GM23338 (cell line): ENCODE measurements around the gene LNP1. TPM values are rescaled to one million over a fixed set of nuclear protein-coding genes. Genes with fewer than 3 reads are reported as not detected.

Experiments used
- ATAC-seq: fragments of 200-7000 bp; cut with Tn5 transposase; 3 replicates; pipeline ENCODE4 v1.9.1; 2020
- DNase-seq: peaks from one replicate; pipeline ENCODE4 v3.0.0-alpha.2; 2015; ENCODE audit warnings: low spot score
- H2AFZ ChIP-seq: fragments of 200-600 bp; sonication (generic); 2 replicates; pipeline ENCODE4 v1.8.0; 2016; ENCODE audit warnings: antibody characterized with exemption, mild to moderate bottlenecking, moderate library complexity
- H3F3A ChIP-seq: fragments of 200-600 bp; sonication (generic); replicated peaks from 2 replicates; pipeline ENCODE4 v1.8.0; 2017; ENCODE audit warnings: antibody characterized with exemption, mixed run types, low read depth
- H3K27ac ChIP-seq: fragments of 200-600 bp; sonication (generic); 2 replicates; pipeline ENCODE4 v1.6.1; 2016; ENCODE audit warnings: low read depth
- H3K27me3 ChIP-seq: fragments of 200-600 bp; sonication (generic); 2 replicates; pipeline ENCODE4 v1.8.0; 2016; ENCODE audit warnings: mild to moderate bottlenecking, mixed run types, moderate library complexity; ENCODE audit not compliant: insufficient read depth
- H3K36me3 ChIP-seq: fragments of 200-600 bp; sonication (generic); 2 replicates; pipeline ENCODE4 v1.8.0; 2016; ENCODE audit warnings: mild to moderate bottlenecking; ENCODE audit not compliant: insufficient read depth
- H3K4me1 ChIP-seq: fragments of 200-600 bp; sonication (generic); 2 replicates; pipeline ENCODE4 v1.8.0; 2016; ENCODE audit warnings: mild to moderate bottlenecking, moderate library complexity; ENCODE audit not compliant: insufficient read depth
- H3K4me2 ChIP-seq: fragments of 200-600 bp; sonication (generic); 2 replicates; pipeline ENCODE4 v1.7.1; 2017; ENCODE audit warnings: mixed run types
- H3K4me3 ChIP-seq: fragments of 200-600 bp; sonication (generic); 2 replicates; pipeline ENCODE4 v1.6.1; 2016; ENCODE audit warnings: mixed run types
- H3K79me2 ChIP-seq: fragments of 200-600 bp; sonication (generic); replicated peaks from 2 replicates; pipeline ENCODE4 v1.8.0; 2017; ENCODE audit warnings: mild to moderate bottlenecking; ENCODE audit not compliant: insufficient read depth
- H3K9me2 ChIP-seq: fragments of 200-600 bp; sonication (generic); 2 replicates; pipeline ENCODE4 v1.8.0; 2017; ENCODE audit not compliant: insufficient read depth
- H4K20me1 ChIP-seq: fragments of 200-600 bp; sonication (generic); replicated peaks from 2 replicates; pipeline ENCODE4 v1.8.0; 2017; ENCODE audit warnings: mild to moderate bottlenecking; ENCODE audit not compliant: insufficient read depth
- H3K27ac Mint-ChIP-seq: 2 replicates; pipeline ENCODE4 v1.8.0; 2020; ENCODE audit warnings: inconsistent platforms, mild to moderate bottlenecking, moderate library complexity, mixed read lengths
- H3K27me3 Mint-ChIP-seq: 3 replicates; pipeline ENCODE4 v1.8.0; 2022; ENCODE audit warnings: low read depth, mild to moderate bottlenecking, moderate library complexity, mixed read lengths, inconsistent platforms; ENCODE audit not compliant: insufficient read depth, poor library complexity
- H3K36me3 Mint-ChIP-seq: 3 replicates; pipeline ENCODE4 v1.8.0; 2021; ENCODE audit warnings: low read depth, mild to moderate bottlenecking, inconsistent platforms, moderate library complexity, mixed read lengths
- H3K4me1 Mint-ChIP-seq: 3 replicates; pipeline ENCODE4 v1.8.0; 2020; ENCODE audit warnings: mild to moderate bottlenecking, inconsistent platforms, mixed read lengths
- H3K4me3 Mint-ChIP-seq: 3 replicates; pipeline ENCODE4 v1.8.0; 2021; ENCODE audit warnings: moderate library complexity, mild to moderate bottlenecking, inconsistent platforms, mixed read lengths
- H3K9me3 Mint-ChIP-seq: 3 replicates; pipeline ENCODE4 v1.8.0; 2020; ENCODE audit warnings: moderate library complexity, mild to moderate bottlenecking, inconsistent platforms, mixed read lengths
- EZH2 ChIP-seq: fragments of 200-600 bp; sonication (generic); IDR thresholded peaks from one replicate; pipeline ENCODE4 v1.8.0; 2017; ENCODE audit warnings: antibody characterized with exemption, mild to moderate bottlenecking, low read depth; ENCODE audit not compliant: unreplicated experiment
- EZH2phosphoT487 ChIP-seq: fragments of 200-600 bp; sonication (generic); IDR thresholded peaks from one replicate; pipeline ENCODE4 v1.8.1; 2018; ENCODE audit warnings: antibody characterized with exemption; ENCODE audit not compliant: unreplicated experiment
- NANOG ChIP-seq: IDR thresholded peaks from 2 replicates; pipeline ENCODE4 v1.6.1; 2016; ENCODE audit warnings: antibody characterized with exemption, borderline replicate concordance
- POLR2AphosphoS5 ChIP-seq: IDR thresholded peaks from 2 replicates; pipeline ENCODE4 v1.6.1; 2016; ENCODE audit warnings: antibody characterized with exemption, low read depth
- STAT1 ChIP-seq: IDR thresholded peaks from one replicate; pipeline ENCODE4 v1.6.1; 2016; ENCODE audit warnings: antibody characterized with exemption; ENCODE audit not compliant: unreplicated experiment
- ZNF331 ChIP-seq: fragments of 250-450 bp; sonication (Bioruptor Pico); IDR thresholded peaks from 2 replicates; pipeline ENCODE4 v1.5.0; 2020; ENCODE audit warnings: low read depth, mild to moderate bottlenecking, moderate library complexity
- polyA plus RNA-seq: library from polyadenylated mRNA; unstranded; fragments of >200 nt; fragmentation: Nextera tagmentation; extraction: Ambion mirVana; gene quantifications from 2 replicates; pipeline ENCODE4 v1.2.1, GENCODE V29; 2016
- total RNA-seq: library from RNA; depleted of rRNA; stranded (reverse); fragments of >200 nt; shearing (Covaris generic); gene quantifications from 2 replicates; pipeline ENCODE4 v1.2.3, GENCODE V29; 2014
- TF ChIP-seq, protein P1 (sequence below), 2 experiments: fragments of 200-600 bp in 1 of 2; sonication (generic) in 1 of 2; conservative IDR thresholded peaks; 2 replicates each; pipeline versions ENCODE4 v1.5.1 to v1.6.1; 2016 to 2017; ENCODE audit warnings: antibody characterized with exemption in 2 of 2, low read depth in 2 of 2, mild to moderate bottlenecking in 2 of 2, moderate library complexity in 1 of 2
- TF ChIP-seq, protein P2 (sequence below): IDR thresholded peaks from one replicate; pipeline ENCODE4 v1.6.1; 2018; ENCODE audit warnings: antibody characterized with exemption; ENCODE audit not compliant: unreplicated experiment
- TF ChIP-seq, protein P3 (sequence below): fragments of 250-450 bp; sonication (Bioruptor Pico); IDR thresholded peaks from 2 replicates; pipeline ENCODE4 v1.5.0; 2020; ENCODE audit warnings: mild to moderate bottlenecking, moderate library complexity

The LNP1 gene
- total and polyA plus RNA-seq, 2 experiments from 2014 or later, result 4.7 to 6.7 TPM

DNA sequence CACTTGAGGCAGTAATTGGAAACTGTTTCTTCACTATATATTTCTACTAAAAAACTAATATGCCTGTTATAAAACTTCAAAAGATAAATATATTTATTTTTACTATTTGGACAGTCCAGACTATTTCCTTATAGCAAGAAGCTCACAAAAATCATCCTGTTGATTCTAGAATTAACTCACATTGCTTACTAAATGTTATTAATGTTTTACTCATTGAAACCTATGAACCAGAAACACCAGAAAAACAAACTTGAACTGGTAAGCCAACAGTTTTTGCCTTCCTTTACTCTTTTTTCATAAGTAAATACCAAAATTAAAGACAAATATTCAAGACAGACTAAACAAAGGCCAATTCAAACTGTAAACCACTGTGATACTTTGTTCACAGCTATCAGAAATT is 26.8 kb upstream of the LNP1 start:
- no peak overlapping the region for H3K27ac Mint-ChIP-seq
- H3F3A ChIP-seq, result no peaks in the 10 kb centered on the region
- H3K4me1 ChIP-seq, result peaks cover 13% of the 10 kb centered on the region
- no peak overlapping the region for H3K4me2 ChIP-seq
- no peak for DNase-seq
- H3K4me1 Mint-ChIP-seq, result peaks cover 3% of the 10 kb centered on the region; the same call in 1 of the 3 replicates
- TF ChIP-seq, protein P1, sequence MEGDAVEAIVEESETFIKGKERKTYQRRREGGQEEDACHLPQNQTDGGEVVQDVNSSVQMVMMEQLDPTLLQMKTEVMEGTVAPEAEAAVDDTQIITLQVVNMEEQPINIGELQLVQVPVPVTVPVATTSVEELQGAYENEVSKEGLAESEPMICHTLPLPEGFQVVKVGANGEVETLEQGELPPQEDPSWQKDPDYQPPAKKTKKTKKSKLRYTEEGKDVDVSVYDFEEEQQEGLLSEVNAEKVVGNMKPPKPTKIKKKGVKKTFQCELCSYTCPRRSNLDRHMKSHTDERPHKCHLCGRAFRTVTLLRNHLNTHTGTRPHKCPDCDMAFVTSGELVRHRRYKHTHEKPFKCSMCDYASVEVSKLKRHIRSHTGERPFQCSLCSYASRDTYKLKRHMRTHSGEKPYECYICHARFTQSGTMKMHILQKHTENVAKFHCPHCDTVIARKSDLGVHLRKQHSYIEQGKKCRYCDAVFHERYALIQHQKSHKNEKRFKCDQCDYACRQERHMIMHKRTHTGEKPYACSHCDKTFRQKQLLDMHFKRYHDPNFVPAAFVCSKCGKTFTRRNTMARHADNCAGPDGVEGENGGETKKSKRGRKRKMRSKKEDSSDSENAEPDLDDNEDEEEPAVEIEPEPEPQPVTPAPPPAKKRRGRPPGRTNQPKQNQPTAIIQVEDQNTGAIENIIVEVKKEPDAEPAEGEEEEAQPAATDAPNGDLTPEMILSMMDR (conservative IDR thresholded peaks at IDR 0.05; ENCODE audit: low read depth in 2 of 2), result no peak
- TF ChIP-seq POLR2AphosphoS5 (no peak), STAT1 (no peak), ZNF331 (CRISPR knock-in tag) (no peak), EZH2 (no peak), NANOG (no peak), EZH2phosphoT487 (no peak)
- TF ChIP-seq, protein P2, sequence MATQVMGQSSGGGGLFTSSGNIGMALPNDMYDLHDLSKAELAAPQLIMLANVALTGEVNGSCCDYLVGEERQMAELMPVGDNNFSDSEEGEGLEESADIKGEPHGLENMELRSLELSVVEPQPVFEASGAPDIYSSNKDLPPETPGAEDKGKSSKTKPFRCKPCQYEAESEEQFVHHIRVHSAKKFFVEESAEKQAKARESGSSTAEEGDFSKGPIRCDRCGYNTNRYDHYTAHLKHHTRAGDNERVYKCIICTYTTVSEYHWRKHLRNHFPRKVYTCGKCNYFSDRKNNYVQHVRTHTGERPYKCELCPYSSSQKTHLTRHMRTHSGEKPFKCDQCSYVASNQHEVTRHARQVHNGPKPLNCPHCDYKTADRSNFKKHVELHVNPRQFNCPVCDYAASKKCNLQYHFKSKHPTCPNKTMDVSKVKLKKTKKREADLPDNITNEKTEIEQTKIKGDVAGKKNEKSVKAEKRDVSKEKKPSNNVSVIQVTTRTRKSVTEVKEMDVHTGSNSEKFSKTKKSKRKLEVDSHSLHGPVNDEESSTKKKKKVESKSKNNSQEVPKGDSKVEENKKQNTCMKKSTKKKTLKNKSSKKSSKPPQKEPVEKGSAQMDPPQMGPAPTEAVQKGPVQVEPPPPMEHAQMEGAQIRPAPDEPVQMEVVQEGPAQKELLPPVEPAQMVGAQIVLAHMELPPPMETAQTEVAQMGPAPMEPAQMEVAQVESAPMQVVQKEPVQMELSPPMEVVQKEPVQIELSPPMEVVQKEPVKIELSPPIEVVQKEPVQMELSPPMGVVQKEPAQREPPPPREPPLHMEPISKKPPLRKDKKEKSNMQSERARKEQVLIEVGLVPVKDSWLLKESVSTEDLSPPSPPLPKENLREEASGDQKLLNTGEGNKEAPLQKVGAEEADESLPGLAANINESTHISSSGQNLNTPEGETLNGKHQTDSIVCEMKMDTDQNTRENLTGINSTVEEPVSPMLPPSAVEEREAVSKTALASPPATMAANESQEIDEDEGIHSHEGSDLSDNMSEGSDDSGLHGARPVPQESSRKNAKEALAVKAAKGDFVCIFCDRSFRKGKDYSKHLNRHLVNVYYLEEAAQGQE, result no peak
- TF ChIP-seq, protein P3, sequence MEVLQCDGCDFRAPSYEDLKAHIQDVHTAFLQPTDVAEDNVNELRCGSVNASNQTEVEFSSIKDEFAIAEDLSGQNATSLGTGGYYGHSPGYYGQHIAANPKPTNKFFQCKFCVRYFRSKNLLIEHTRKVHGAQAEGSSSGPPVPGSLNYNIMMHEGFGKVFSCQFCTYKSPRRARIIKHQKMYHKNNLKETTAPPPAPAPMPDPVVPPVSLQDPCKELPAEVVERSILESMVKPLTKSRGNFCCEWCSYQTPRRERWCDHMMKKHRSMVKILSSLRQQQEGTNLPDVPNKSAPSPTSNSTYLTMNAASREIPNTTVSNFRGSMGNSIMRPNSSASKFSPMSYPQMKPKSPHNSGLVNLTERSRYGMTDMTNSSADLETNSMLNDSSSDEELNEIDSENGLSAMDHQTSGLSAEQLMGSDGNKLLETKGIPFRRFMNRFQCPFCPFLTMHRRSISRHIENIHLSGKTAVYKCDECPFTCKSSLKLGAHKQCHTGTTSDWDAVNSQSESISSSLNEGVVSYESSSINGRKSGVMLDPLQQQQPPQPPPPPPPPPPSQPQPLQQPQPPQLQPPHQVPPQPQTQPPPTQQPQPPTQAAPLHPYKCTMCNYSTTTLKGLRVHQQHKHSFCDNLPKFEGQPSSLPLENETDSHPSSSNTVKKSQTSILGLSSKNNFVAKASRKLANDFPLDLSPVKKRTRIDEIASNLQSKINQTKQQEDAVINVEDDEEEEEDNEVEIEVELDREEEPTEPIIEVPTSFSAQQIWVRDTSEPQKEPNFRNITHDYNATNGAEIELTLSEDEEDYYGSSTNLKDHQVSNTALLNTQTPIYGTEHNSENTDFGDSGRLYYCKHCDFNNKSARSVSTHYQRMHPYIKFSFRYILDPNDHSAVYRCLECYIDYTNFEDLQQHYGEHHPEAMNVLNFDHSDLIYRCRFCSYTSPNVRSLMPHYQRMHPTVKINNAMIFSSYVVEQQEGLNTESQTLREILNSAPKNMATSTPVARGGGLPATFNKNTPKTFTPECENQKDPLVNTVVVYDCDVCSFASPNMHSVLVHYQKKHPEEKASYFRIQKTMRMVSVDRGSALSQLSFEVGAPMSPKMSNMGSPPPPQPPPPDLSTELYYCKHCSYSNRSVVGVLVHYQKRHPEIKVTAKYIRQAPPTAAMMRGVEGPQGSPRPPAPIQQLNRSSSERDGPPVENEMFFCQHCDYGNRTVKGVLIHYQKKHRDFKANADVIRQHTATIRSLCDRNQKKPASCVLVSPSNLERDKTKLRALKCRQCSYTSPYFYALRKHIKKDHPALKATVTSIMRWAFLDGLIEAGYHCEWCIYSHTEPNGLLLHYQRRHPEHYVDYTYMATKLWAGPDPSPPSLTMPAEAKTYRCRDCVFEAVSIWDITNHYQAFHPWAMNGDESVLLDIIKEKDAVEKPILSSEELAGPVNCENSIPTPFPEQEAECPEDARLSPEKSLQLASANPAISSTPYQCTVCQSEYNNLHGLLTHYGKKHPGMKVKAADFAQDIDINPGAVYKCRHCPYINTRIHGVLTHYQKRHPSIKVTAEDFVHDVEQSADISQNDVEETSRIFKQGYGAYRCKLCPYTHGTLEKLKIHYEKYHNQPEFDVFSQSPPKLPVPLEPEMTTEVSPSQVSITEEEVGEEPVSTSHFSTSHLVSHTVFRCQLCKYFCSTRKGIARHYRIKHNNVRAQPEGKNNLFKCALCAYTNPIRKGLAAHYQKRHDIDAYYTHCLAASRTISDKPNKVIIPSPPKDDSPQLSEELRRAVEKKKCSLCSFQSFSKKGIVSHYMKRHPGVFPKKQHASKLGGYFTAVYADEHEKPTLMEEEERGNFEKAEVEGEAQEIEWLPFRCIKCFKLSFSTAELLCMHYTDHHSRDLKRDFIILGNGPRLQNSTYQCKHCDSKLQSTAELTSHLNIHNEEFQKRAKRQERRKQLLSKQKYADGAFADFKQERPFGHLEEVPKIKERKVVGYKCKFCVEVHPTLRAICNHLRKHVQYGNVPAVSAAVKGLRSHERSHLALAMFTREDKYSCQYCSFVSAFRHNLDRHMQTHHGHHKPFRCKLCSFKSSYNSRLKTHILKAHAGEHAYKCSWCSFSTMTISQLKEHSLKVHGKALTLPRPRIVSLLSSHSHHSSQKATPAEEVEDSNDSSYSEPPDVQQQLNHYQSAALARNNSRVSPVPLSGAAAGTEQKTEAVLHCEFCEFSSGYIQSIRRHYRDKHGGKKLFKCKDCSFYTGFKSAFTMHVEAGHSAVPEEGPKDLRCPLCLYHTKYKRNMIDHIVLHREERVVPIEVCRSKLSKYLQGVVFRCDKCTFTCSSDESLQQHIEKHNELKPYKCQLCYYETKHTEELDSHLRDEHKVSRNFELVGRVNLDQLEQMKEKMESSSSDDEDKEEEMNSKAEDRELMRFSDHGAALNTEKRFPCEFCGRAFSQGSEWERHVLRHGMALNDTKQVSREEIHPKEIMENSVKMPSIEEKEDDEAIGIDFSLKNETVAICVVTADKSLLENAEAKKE (CRISPR knock-in tag), result no peak
- peaks cover 21% of the 10 kb centered on the region; the same call in 1 of the 2 replicates for H3K36me3 ChIP-seq
- H3K27me3 Mint-ChIP-seq, result peaks cover 2% of the 10 kb centered on the region
- H3K9me3 Mint-ChIP-seq, result no peaks in the 10 kb centered on the region
- H3K36me3 Mint-ChIP-seq, result peaks cover 41% of the 10 kb centered on the region; the same call in 2 of the 3 replicates
- H3K27me3 ChIP-seq, result no peaks in the 10 kb centered on the region
- H3K4me3 Mint-ChIP-seq, result no peak overlapping the region
- H3K4me3 ChIP-seq, result no peak overlapping the region
- ATAC-seq, result no peak
- H3K9me2 ChIP-seq, result no peaks in the 10 kb centered on the region
- no peak overlapping the region for H3K27ac ChIP-seq
- no peak overlapping the region for H2AFZ ChIP-seq
- H4K20me1 ChIP-seq, result no peaks in the 10 kb centered on the region; the same call in 1 of the 2 replicates
- H3K79me2 ChIP-seq, result no peaks in the 10 kb centered on the region
